Measurements from ENCODE around the gene IRGC.

Gene IRGC

GRCh38 chr19:43754253-43754502, 38.3 kb downstream of the IRGC start:
- Histone ChIP-seq H3K4me2 (ENCODE audit: low read length, poor library complexity, severe bottlenecking) (peak overlapping the region; percentile 100), H3K79me1 (replicated peaks; ENCODE audit: low read length, poor library complexity, severe bottlenecking) (peaks cover 18% of the 10 kb centered on the region), H3K9me3 (ENCODE audit: control insufficient read depth, low read length) (no peaks in the 10 kb centered on the region), H2BK15ac (ENCODE audit: low read depth, poor library complexity, severe bottlenecking) (peak overlapping the region; percentile 74), H3K14ac (ENCODE audit: low read length in 2 of 2) (no peak overlapping the region), H2BK120ac (ENCODE audit: low read depth, low read length) (peak overlapping the region; percentile 27), H4K8ac (ENCODE audit: low read length) (no peak overlapping the region), H4K91ac (ENCODE audit: low read length) (no peak overlapping the region), H3K36me3 (ENCODE audit: control insufficient read depth in 1 of 2, insufficient read depth in 2 of 2, low read depth in 1 of 2, low read length in 2 of 2) (peaks cover 12 to 30% of the 10 kb centered on the region in 2 experiments), H2BK12ac (ENCODE audit: low read length in 2 of 2) (no peak overlapping the region), H2AK5ac (ENCODE audit: low read length, severe bottlenecking) (peak overlapping the region; percentile 83), H2BK5ac (ENCODE audit: low read depth, low read length, poor library complexity, severe bottlenecking) (peak overlapping the region; percentile 98), H3K27me3 (ENCODE audit: control insufficient read depth in 1 of 2, insufficient read depth in 1 of 2, low read length in 2 of 2) (no peaks in the 10 kb centered on the region), H3K4ac (ENCODE audit: low read depth in 1 of 2, low read length in 2 of 2) (peak overlapping the region; percentile 24 to 77), H3K18ac (ENCODE audit: low read depth in 1 of 2, low read length in 2 of 2) (peak overlapping the region; percentile 50 to 94), H2AFZ (ENCODE audit: low read depth, low read length) (no peak overlapping the region), H3K23ac (ENCODE audit: low read length in 2 of 2) (no peak overlapping the region), H3K4me3 (ENCODE audit: insufficient read depth in 1 of 2, low read depth in 1 of 2, low read length in 2 of 2) (peak overlapping the region; percentile 64 to 93), H3K4me1 (ENCODE audit: control insufficient read depth, insufficient read depth, low read depth, low read length) (peaks cover 24% of the 10 kb centered on the region), H3K9ac (ENCODE audit: low read length) (peak overlapping the region; percentile 95), H3K27ac (ENCODE audit: low read length, poor library complexity, severe bottlenecking) (peak overlapping the region; percentile 94)
- WGBS = 1% methylated on average over 11 of the region's 11 CpGs
- DNase-seq = no peak

GRCh38 chr19:43754503-43755255, 38.8 kb downstream of the IRGC start, which contains the start of gene SMG9:
Gene SMG9 (minus strand): TSS chr19:43754962. CDS start chr19:43750741, 4,221 bp downstream.
- peak within 1 kb of the TSS; percentile 83 for H4K91ac ChIP-seq (ENCODE audit: low read length)
- H3K4ac ChIP-seq (ENCODE audit: low read depth in 1 of 2, low read length in 2 of 2) = peak within 1 kb of the TSS; percentile 75 to 98
- H3K4me3 ChIP-seq (ENCODE audit: insufficient read depth in 1 of 2, low read depth in 1 of 2, low read length in 2 of 2) = peak within 1 kb of the TSS; percentile 70 to 93
- peaks cover 9 to 25% of the 10 kb centered on the region in 2 experiments for H3K36me3 ChIP-seq (ENCODE audit: control insufficient read depth in 1 of 2, insufficient read depth in 2 of 2, low read depth in 1 of 2, low read length in 2 of 2)
- peak within 1 kb of the TSS; percentile 89 for H2BK120ac ChIP-seq (ENCODE audit: low read depth, low read length)
- peak within 1 kb of the TSS; percentile 85 for H2AFZ ChIP-seq (ENCODE audit: low read depth, low read length)
- H2BK15ac ChIP-seq (ENCODE audit: low read depth, poor library complexity, severe bottlenecking) = peak within 1 kb of the TSS; percentile 80
- H3K4me2 ChIP-seq (ENCODE audit: low read length, poor library complexity, severe bottlenecking) = peak within 1 kb of the TSS; percentile 100
- H3K9ac ChIP-seq (ENCODE audit: low read length) = peak within 1 kb of the TSS; percentile 95
- peak within 1 kb of the TSS; percentile 91 for H4K8ac ChIP-seq (ENCODE audit: low read length)
- H3K4me1 ChIP-seq (ENCODE audit: control insufficient read depth, insufficient read depth, low read depth, low read length) = peaks cover 24% of the 10 kb centered on the region
- H2BK5ac ChIP-seq (ENCODE audit: low read depth, low read length, poor library complexity, severe bottlenecking) = peak within 1 kb of the TSS; percentile 98
- WGBS = under 1% methylated on average over 79 of the region's 79 CpGs
- no peaks in the 10 kb centered on the region for H3K9me3 ChIP-seq (ENCODE audit: control insufficient read depth, low read length)
- H2AK5ac ChIP-seq (ENCODE audit: low read length, severe bottlenecking) = peak within 1 kb of the TSS; percentile 91
- H3K27ac ChIP-seq (ENCODE audit: low read length, poor library complexity, severe bottlenecking) = peak within 1 kb of the TSS; percentile 99
- peak; percentile 98 for DNase-seq
- H3K14ac ChIP-seq (ENCODE audit: low read length in 2 of 2) = peak within 1 kb of the TSS in 1 of 2 experiments; percentile 78
- H3K18ac ChIP-seq (ENCODE audit: low read depth in 1 of 2, low read length in 2 of 2) = peak within 1 kb of the TSS; percentile 91 to 94
- peak within 1 kb of the TSS; percentile 33 to 87 for H2BK12ac ChIP-seq (ENCODE audit: low read length in 2 of 2)
- no peaks in the 10 kb centered on the region for H3K27me3 ChIP-seq (ENCODE audit: control insufficient read depth in 1 of 2, insufficient read depth in 1 of 2, low read length in 2 of 2)
- H3K79me1 ChIP-seq (replicated peaks; ENCODE audit: low read length, poor library complexity, severe bottlenecking) = peaks cover 13% of the 10 kb centered on the region
- H3K23ac ChIP-seq (ENCODE audit: low read length in 2 of 2) = peak within 1 kb of the TSS; percentile 27 to 51

- H3K4me2 ChIP-seq (ENCODE audit: low read length, poor library complexity, severe bottlenecking) = peak overlapping the region; percentile 100
Observed at GRCh38 chr19:43755256-43755801, 39.5 kb downstream of the IRGC start.

GRCh38 chr19:43759515-43759914, 43.6 kb downstream of the IRGC start:
- no peaks in the 10 kb centered on the region for H3K9me3 ChIP-seq (ENCODE audit: control insufficient read depth, low read length)
- no peaks in the 10 kb centered on the region for H3K79me1 ChIP-seq (replicated peaks; ENCODE audit: low read length, poor library complexity, severe bottlenecking)
- no peaks in the 10 kb centered on the region for H3K27me3 ChIP-seq (ENCODE audit: control insufficient read depth in 1 of 2, insufficient read depth in 1 of 2, low read length in 2 of 2)
- peak overlapping the region; percentile 34 for H3K27ac ChIP-seq (ENCODE audit: low read length, poor library complexity, severe bottlenecking)
- peak; percentile 65 for DNase-seq
- peak overlapping the region in 1 of 2 experiments; percentile 16 for H3K18ac ChIP-seq (ENCODE audit: low read depth in 1 of 2, low read length in 2 of 2)
- no peak overlapping the region for H3K14ac ChIP-seq (ENCODE audit: low read length in 2 of 2)
- H3K4me1 ChIP-seq (ENCODE audit: control insufficient read depth, insufficient read depth, low read depth, low read length) = peaks cover 15% of the 10 kb centered on the region
- no peak overlapping the region for H2AK5ac ChIP-seq (ENCODE audit: low read length, severe bottlenecking)
- no peak overlapping the region for H3K4ac ChIP-seq (ENCODE audit: low read depth in 1 of 2, low read length in 2 of 2)
- H3K4me3 ChIP-seq (ENCODE audit: insufficient read depth in 1 of 2, low read depth in 1 of 2, low read length in 2 of 2) = no peak overlapping the region
- H2BK15ac ChIP-seq (ENCODE audit: low read depth, poor library complexity, severe bottlenecking) = no peak overlapping the region
- H4K91ac ChIP-seq (ENCODE audit: low read length) = no peak overlapping the region
- no peak overlapping the region for H2AFZ ChIP-seq (ENCODE audit: low read depth, low read length)
- WGBS = 72% methylated on average over 4 of the region's 5 CpGs
- no peak overlapping the region for H4K8ac ChIP-seq (ENCODE audit: low read length)
- H2BK12ac ChIP-seq (ENCODE audit: low read length in 2 of 2) = no peak overlapping the region
- peaks cover 0 to 3% of the 10 kb centered on the region in 2 experiments for H3K36me3 ChIP-seq (ENCODE audit: control insufficient read depth in 1 of 2, insufficient read depth in 2 of 2, low read depth in 1 of 2, low read length in 2 of 2)
- no peak overlapping the region for H2BK5ac ChIP-seq (ENCODE audit: low read depth, low read length, poor library complexity, severe bottlenecking)
- H2BK120ac ChIP-seq (ENCODE audit: low read depth, low read length) = no peak overlapping the region
- no peak overlapping the region for H3K4me2 ChIP-seq (ENCODE audit: low read length, poor library complexity, severe bottlenecking)
- peak overlapping the region in 1 of 2 experiments; percentile 42 for H3K23ac ChIP-seq (ENCODE audit: low read length in 2 of 2)
- peak overlapping the region; percentile 47 for H3K9ac ChIP-seq (ENCODE audit: low read length)

More at GRCh38 chr19:43755256-43755801, 39.5 kb downstream of the IRGC start:
- peak overlapping the region; percentile 99 for H3K27ac ChIP-seq (ENCODE audit: low read length, poor library complexity, severe bottlenecking)
- peak overlapping the region; percentile 89 for H2BK120ac ChIP-seq (ENCODE audit: low read depth, low read length)
- H3K18ac ChIP-seq (ENCODE audit: low read depth in 1 of 2, low read length in 2 of 2) = peak overlapping the region; percentile 86 to 91
- H3K4me3 ChIP-seq (ENCODE audit: insufficient read depth in 1 of 2, low read depth in 1 of 2, low read length in 2 of 2) = peak overlapping the region; percentile 70 to 93
- 2% methylated on average over 23 of the region's 28 CpGs for WGBS
- H2AK5ac ChIP-seq (ENCODE audit: low read length, severe bottlenecking) = peak overlapping the region; percentile 91
- no peaks in the 10 kb centered on the region for H3K27me3 ChIP-seq (ENCODE audit: control insufficient read depth in 1 of 2, insufficient read depth in 1 of 2, low read length in 2 of 2)
- peak overlapping the region; percentile 94 for H2BK5ac ChIP-seq (ENCODE audit: low read depth, low read length, poor library complexity, severe bottlenecking)
- peak overlapping the region; percentile 74 for H2AFZ ChIP-seq (ENCODE audit: low read depth, low read length)
- H3K4ac ChIP-seq (ENCODE audit: low read depth in 1 of 2, low read length in 2 of 2) = peak overlapping the region; percentile 75 to 77
- peak overlapping the region; percentile 95 for H3K9ac ChIP-seq (ENCODE audit: low read length)
- peak overlapping the region; percentile 27 to 51 for H3K23ac ChIP-seq (ENCODE audit: low read length in 2 of 2)
- peaks cover 6 to 19% of the 10 kb centered on the region in 2 experiments for H3K36me3 ChIP-seq (ENCODE audit: control insufficient read depth in 1 of 2, insufficient read depth in 2 of 2, low read depth in 1 of 2, low read length in 2 of 2)
- H2BK15ac ChIP-seq (ENCODE audit: low read depth, poor library complexity, severe bottlenecking) = peak overlapping the region; percentile 80
- H3K4me1 ChIP-seq (ENCODE audit: control insufficient read depth, insufficient read depth, low read depth, low read length) = peaks cover 24% of the 10 kb centered on the region
- H3K9me3 ChIP-seq (ENCODE audit: control insufficient read depth, low read length) = no peaks in the 10 kb centered on the region
- H3K14ac ChIP-seq (ENCODE audit: low read length in 2 of 2) = peak overlapping the region in 1 of 2 experiments; percentile 78
- H4K91ac ChIP-seq (ENCODE audit: low read length) = peak overlapping the region; percentile 83
- peak overlapping the region; percentile 33 to 87 for H2BK12ac ChIP-seq (ENCODE audit: low read length in 2 of 2)
- peaks cover 8% of the 10 kb centered on the region for H3K79me1 ChIP-seq (replicated peaks; ENCODE audit: low read length, poor library complexity, severe bottlenecking)
- H4K8ac ChIP-seq (ENCODE audit: low read length) = peak overlapping the region; percentile 90
- peak; percentile 73 for DNase-seq

Data from mesenchymal stem cell (in vitro differentiated cells and primary cell).